AML-193 (cell line): Measurements from ENCODE around the gene REV1.
"Not testable (repeated sequence)": the region's sequence is repeated elsewhere in the genome, so short reads cannot be mapped to it uniquely, and the experiment has no call there.

Source experiments
- DNase-seq, 2 experiments: peaks; one replicate each; lab custom pipeline; 2025; lab: John Stamatoyannopoulos, UW

REV1 gene

DNA sequence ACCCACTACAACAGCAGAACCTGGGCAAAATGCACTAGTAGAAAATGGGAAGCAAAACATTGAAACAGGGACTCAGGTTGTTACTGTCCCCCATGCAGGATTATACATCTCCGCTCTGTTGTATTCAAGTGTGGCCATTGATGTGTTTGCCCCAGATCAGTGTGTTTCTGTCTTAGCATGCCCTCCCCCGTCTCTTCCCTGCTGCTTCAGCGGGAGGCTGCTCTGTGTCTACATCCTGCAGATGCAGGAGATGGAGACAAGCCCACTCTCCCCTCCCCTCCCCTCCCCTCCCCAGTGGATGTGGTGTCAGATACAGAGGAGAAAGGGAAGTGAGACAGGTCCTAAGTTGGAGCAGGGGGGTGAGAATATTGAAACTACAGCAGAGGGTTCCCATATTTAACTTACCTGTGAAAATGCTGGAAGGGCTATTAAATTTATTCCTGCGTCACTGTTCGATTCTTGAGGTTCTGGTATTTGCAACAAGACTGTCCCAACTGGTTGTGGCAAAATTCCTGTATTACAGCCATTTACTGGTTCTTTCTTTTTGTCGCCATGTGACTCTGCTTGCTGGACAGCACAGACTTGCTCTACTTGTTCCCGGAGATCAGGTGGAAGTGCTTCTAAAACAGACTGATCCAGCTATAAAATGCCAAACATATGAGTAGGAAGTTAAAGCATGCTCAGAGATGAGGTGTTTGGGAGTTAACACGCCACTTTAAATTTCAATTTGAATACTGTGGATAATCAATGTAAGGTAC, 85.6 kb downstream of the REV1 start:
- no peak for DNase-seq

DNA sequence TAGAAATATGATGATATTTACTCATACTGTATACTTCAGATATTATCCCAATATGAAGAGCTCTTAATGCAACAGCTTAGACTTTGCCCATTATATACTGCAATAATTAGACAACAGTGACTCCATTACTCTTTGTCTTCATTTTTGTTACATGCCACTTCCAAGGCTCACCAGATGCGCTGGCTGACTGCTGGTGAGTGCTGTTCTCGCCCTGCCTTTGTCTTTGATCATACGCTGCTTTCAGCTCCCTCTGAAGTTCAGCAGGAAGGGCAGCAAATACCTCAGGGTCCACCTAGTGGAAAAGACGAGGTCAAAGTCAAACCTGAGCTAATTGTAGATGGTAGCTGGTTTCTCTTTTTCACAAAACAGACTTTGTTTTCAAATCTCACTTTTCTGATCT, 86.3 kb downstream of the REV1 start:
- DNase-seq, result no peak

DNA sequence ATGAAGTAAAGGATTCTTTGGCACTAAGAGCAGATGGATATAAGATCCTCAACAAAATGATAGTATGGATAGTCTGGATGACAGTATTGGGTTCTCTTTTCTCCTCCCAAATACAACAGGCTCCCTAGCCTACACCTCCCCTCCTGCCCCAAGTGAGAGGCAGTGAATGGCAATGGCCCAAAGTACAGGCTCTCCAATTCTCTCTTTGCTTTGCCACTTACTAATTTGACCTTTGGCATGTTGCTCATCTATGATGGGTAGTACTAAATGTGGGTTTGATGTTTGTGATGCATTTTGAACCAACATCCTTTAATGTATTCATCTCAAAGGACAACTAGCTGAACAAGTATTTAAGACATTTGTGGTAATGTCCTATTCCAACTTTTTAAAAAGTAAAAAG, 86.7 kb downstream of the REV1 start:
- DNase-seq, result no peak

DNA sequence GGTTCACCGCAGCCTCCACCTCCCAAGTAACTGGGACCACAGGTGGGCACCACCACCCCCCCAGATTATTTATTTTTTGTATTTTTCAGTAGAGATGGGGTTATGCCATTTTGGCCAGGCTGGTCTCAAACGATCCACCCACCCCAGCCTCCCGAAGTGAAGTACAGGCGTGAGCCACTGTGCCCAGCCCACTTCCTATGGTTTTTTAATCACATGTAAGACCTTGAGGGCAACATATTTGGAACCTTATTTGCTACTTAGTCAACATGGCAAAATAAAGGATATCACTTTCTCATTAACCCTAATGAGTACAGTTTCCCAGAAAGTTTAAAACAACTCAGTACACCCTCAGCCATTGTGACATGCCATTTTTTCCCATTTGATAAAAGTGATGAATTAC, 88.0 kb downstream of the REV1 start:
- no peak for DNase-seq

DNA sequence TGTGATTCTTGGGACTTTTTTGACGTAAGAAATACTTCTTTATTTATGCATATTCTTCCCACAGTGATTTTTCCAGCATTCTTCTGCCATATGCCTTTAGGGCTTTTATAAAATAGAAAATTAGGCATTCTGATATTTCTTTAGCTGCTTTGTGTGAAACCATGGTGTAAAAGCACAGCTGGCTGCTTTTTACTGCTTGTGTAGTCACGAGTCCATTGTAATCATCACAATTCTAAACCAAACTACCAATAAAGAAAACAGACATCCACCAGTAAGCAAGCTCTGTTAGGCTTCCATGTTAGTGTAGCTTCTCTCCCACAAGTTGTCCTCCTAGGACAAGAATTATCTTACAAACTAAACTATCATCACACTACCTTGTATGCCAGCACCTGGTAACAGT, 90.0 kb downstream of the REV1 start:
- no peak for DNase-seq

- DNase-seq, result no peak
Measured at GRCh38 chr2:99399063-99399462, 90.8 kb downstream of the REV1 start.

DNA sequence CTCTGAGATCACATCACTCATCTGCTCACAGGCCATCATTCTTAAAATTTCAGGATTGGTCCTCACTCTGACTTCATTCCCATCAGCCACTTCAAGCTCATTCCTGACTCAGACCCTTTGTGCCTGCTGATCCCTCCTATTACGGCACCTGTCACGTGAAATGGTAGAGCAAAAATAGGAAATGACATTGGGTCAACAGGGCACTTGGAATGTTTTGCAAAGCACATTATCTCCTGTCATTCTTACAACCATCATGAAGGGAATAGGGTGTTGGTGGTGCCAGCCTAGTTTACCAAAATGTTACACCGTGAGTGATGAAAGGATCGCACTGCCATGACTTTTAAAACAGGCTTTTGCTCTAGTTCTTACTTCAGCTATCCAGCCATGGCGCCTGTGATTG, 91.5 kb downstream of the REV1 start:
- DNase-seq, result no peak

DNA sequence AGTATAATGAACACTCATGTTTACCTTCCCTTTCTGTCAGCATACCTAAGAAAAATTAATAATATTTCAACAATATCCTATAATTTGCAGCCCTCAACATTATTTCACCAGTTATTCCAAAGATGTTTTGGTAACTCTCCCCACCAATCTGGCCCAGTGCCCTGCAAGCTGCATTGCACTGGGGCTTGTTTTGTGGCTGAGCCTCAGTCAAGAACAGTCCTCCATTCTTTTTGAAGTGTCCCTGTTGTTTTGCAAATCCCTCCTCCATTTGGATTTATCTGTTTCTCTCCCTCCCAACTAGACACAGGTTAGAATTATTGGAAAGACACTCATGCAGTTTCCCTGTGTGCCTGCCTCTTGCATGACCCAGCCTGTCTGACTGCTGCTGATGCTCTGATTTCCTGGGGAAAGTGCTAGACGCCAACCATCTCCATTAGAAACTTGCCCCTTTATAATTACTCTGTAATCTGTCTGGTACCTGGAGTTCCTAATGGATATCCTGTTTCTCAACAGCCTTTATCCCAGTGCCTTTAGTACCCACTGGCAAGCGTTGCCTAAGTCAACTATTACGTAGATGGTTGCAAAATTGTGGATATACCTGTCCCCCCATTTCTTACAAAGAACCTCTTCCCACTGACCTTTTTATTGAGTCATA, 92.4 kb downstream of the REV1 start:
- peak in 1 of 2 experiments; percentile 1 for DNase-seq

DNA sequence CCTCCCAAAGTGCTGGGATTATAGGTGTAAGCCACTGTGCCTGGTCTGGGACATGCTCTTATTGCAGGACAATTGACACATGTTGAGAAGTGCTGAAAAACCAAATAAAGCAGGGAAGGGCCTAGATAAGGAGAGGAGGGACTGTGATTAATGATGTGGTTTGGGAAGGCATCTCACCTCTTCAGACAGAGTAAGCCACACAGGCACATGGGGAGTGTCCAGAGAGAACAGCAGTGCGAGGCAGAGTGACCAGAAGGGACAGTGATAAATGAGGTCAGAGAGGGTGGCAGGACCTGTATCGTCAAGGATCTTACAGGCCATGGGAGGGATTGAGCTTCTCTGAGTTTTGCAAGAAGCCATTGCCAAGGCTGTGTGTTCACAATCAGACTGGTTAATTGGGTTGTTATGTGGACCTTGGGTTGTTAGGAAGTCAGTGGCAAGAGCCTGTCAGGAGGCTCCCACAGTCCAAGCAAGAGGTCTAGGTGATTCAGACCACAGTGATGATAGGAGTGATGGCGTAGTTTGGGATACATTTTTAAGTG, 94.2 kb downstream of the REV1 start:
- no peak for DNase-seq

DNA sequence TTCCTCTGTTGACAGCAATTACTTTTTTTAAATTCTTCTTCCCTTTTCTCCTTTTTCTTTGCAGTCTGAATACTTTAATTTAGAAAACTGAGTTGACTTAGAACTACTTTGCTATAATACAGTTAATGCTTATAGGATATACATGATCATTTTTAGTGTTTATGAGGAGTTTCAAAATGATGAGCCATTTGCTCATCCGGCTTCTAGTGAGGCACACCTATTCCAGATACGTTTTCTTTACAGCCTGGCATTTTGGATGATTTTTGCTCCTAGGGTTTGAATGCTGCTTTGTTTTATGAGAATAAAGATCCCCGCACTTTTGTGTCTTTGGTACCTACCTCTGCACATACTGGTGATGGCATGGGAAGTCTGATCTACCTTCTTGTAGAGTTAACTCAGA, 99.9 kb downstream of the REV1 start:
- no peak for DNase-seq

- no peak for DNase-seq
Measured at GRCh38 chr2:99389371-99389770, 100.4 kb downstream of the REV1 start.

GRCh38 chr2:99388892-99389291, 100.9 kb downstream of the REV1 start:
- no peak for DNase-seq

GRCh38 chr2:99386011-99386410, 103.8 kb downstream of the REV1 start:
- no peak for DNase-seq

GRCh38 chr2:99382143-99382542, 107.7 kb downstream of the REV1 start:
- DNase-seq, result no peak

DNA sequence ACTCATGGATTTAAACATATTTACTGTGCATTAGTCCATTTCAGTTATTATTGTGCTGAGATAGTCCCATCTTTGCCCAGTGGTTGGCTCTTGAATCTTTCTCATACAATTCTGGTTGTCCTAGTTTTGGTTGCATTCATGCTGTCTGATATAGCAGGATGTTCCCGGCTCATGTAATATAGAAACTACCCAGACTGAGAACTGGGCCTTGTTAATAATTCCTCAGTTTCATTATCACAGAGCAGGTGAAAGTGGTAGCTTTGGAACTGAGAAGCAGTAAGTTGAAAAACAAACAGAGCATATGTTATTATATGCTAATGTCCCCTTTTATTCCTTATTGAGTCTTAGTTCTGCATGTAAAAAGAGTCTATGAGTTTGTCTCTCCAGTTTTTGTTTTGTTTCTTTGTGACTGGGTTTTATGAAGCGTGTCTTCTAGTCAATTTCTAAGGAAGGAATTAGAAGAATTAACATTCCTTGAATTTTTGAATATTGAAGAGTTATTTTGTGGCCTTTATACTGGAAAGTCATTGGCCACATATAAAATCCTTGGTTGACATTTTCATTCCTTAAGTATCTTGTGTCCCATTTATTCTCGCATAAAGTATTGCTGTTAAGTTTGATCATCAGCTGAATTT, 109.3 kb downstream of the REV1 start:
- DNase-seq, result no peak

DNA sequence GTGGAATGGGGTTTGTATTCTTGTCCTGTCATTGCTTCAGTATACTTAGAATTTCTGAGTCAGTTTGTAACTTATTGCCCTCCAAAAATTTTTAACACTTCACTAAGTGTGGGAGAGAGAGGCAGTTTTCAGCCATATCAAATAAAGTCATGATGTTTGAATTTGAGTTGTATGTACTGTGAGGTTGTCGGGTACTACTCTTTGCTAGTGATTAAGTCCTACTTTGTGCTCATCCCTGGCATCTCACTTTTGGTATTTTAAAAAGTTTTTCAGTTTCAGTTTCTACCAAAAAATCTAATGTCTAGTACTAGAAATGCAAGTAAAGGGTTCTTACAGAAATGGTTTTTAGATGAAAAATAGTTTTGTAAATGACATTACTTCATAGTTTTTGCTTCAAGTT, 111.9 kb downstream of the REV1 start:
- DNase-seq, result no peak

- DNase-seq, result no peak
Measured at GRCh38 chr2:99376254-99376864, 113.5 kb downstream of the REV1 start.

DNA sequence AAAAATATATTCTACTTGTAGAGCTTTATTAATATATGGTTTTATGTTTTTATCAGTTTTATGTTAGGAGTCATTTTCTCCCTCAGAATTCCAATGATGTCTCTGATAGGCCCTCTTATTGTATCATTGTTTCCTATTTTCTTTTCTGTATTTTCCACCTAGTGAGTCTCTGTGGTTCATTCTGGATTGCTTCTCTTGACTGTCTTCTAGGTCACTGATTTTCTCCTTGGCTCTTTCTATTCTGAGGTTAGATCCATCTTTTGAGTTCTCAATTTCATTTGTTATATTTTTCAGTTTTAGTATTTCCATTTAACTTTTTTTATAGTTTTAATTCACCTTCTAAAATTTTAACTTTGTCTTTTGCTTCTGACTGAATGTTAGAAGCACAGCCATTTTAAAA, 115.1 kb downstream of the REV1 start:
- DNase-seq, result no peak

GRCh38 chr2:99373144-99373543, 116.7 kb downstream of the REV1 start:
- no peak for DNase-seq

- DNase-seq, result not testable (repeated sequence)
Measured at GRCh38 chr2:99368854-99369253, 121.0 kb downstream of the REV1 start.

GRCh38 chr2:99365661-99366060, 124.2 kb downstream of the REV1 start:
- no peak for DNase-seq

DNA sequence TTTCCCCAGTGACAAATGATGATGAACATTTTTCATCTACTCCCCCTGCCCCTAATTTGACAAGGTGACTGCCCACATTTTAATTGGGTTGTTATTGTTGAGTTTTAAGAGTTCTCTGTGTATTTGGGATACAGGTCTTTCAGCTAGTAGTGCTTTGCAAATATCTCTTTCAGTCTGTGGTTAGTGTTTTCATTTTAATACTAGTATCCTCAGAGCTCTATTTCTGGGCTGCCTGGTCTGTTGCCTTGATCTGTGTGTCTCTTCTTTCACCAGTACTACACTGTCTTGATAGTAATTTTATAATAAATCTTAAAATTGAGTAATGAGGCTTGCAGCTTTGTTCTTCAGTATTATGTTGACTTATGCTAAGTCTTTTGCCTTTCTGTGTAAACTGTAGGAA, 133.0 kb downstream of the REV1 start:
- DNase-seq, result no peak

GRCh38 chr2:99354825-99355224, 135.0 kb downstream of the REV1 start:
- DNase-seq, result not testable (repeated sequence)
